HG02571 (cell line): ENCODE measurements around the gene ZNF169.
"Not testable (repeated sequence)": the region's sequence is repeated elsewhere in the genome, so short reads cannot be mapped to it uniquely, and the experiment has no call there.

Experiments
- ATAC-seq: cut with Tn5 transposase; IDR thresholded peaks from one replicate; pipeline ENCODE4 v1.9.1; 2021; ENCODE audit warnings: mild to moderate bottlenecking, moderate library complexity; ENCODE audit not compliant: unreplicated experiment

Gene ZNF169

DNA sequence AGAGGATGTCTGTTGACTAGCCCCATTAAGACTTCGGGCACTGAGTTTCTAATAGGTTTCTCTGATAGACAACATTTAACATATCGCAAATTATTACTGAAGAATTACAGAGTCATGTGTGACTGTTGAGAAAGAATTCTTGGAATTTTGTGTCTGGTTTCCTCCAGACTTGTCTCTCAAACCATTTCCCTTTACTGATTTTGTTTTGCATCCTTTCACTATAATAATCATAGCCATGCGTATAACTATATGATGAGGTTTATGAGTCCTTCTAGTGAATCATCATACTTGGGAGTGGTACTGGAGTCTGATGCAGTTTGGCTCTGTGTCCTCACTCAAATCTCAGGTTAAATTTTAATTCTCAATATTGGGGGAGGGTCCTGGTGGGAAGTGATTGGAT lies 27.0 kb downstream of the ZNF169 start:
- ATAC-seq: no peak

GRCh38 chr9:94287877-94288513 lies 28.9 kb downstream of the ZNF169 start:
- no peak for ATAC-seq

- ATAC-seq: no peak
Observed at GRCh38 chr9:94289691-94290090, 30.6 kb downstream of the ZNF169 start.

GRCh38 chr9:94298949-94299599 lies 40.0 kb downstream of the ZNF169 start:
- no peak for ATAC-seq

DNA sequence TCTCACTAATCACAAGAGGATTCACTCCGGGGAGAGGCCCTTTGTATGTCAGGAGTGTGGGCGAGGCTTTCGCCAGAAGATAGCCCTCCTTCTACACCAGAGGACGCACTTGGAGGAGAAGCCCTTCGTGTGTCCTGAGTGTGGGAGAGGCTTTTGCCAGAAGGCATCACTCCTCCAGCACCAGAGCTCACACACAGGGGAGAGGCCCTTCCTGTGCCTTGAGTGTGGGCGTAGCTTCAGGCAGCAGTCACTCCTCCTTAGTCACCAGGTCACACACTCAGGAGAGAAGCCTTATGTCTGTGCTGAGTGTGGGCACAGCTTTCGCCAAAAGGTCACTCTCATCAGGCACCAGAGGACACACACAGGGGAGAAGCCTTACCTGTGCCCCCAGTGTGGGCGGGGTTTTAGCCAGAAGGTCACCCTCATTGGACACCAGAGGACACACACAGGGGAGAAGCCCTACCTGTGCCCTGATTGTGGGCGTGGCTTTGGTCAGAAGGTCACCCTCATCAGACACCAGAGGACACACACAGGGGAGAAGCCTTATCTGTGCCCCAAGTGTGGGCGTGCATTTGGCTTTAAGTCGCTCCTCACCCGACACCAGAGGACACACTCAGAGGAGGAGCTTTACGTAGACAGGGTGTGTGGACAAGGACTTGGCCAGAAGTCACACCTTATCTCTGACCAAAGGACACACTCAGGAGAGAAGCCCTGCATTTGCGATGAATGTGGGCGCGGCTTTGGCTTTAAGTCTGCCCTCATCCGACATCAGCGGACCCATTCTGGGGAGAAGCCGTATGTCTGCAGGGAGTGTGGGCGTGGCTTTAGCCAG lies 41.6 kb downstream of the ZNF169 start:
- no peak for ATAC-seq

DNA sequence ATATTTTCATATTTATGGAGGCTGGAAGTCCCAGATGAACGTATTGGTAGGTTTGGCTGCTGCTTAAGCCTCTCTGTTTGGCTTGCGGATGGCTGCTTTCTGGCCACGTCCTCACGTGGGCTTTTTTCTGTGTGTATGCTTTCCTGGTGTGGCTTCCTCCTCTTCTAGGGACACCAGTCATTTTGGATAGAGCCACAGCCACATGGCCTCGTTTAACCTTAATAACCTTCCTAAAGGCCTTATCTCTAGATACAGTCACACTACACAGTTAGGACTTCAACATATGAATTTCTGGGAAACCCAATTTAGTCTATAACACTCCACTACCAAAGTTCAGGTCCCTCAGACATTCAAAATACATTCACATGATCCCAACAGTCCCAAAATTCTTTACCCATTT lies 42.5 kb downstream of the ZNF169 start:
- no peak for ATAC-seq

DNA sequence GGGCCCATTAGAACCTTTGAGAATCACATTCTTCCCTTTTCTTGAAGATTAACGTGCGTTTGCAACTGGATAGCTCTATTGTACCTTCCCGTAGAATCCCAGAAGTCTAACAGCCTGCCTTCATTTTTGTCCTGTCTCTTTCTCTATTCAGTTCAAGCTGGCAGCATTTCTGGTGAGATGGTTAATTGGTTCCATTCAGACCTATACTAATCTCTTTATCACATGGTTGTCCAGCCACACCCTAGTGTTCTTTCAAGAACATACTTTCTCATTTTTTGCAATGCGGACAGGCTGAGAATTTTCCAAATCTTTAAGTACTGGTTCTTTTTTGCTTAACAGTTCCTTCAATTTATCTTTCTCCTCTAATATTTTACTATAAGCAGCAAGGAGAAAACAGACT lies 43.3 kb downstream of the ZNF169 start:
- no peak for ATAC-seq

- ATAC-seq: no peak
Observed at GRCh38 chr9:94303321-94303720, 44.2 kb downstream of the ZNF169 start.

DNA sequence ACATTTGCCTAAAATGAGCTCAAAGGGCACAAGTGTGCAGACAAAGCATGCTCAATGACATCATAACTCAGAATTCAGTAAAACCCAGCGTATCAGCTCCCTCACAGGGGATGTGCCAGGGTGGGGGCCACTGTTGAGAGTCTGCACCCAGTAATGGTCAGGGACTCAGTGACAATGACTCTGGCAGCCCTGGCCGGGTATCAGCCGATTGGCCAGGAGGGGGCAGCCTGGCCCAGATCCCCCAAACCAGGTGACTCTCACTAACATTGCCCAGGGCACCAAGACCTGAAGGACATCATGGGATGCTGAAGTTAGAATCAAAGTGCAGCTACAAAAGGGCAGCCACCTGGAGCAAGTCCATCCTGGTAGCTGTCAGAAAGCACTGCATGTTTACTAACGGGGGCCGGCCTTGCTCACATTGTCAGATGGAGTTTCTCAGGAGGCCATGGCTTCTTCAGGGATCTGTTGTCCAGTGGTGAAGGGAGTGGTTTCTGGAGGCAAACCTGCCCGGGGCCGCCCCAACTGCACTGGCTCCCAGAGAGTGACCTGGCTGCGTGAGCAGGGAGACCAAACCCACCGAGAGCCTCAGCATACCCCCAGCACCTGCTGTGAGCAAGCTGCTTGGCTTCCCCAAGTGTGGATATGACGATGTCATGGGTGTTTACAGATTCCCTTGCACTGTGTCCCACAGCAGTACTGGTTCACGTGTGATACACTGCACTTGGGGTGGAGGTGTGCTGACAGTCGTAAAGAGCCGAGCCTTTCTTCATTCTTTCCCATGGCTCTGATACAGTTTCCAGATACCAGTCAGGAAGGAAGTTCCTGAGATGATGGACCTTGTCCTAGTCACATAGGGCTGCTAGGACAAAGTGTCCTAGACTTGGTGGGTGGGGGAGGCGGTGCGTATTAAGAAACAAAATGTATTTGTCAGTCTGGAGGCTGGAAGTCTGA lies 56.2 kb downstream of the ZNF169 start:
- ATAC-seq: not testable (repeated sequence)

GRCh38 chr9:94316236-94316635 lies 57.1 kb downstream of the ZNF169 start:
- not testable (repeated sequence) for ATAC-seq

GRCh38 chr9:94317949-94318657 lies 59.0 kb downstream of the ZNF169 start:
- not testable (repeated sequence) for ATAC-seq

- not testable (repeated sequence) for ATAC-seq
Observed at GRCh38 chr9:94322342-94322940, 63.3 kb downstream of the ZNF169 start.

- not testable (repeated sequence) for ATAC-seq
Observed at GRCh38 chr9:94323153-94323798, 64.2 kb downstream of the ZNF169 start.

DNA sequence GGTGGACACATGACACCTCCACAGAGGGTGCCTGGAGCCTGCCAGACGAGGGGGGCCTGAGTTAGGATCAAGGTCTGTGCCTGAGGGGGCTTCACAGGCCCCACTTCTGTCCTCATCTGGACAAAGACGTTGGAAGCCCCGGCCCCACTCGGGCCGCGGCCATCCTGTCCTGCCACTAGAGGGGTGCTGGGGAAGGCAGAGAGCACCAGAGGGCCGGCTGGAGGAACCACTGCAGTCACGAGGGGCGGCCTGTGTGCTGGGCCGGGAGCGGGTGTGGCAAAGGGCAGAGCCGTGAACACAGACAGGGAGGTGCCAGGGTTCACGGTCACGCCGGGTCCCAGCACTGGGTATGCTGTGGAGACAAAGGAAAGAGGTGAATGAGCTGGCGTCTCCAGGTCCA lies 66.5 kb downstream of the ZNF169 start:
- ATAC-seq: not testable (repeated sequence)

DNA sequence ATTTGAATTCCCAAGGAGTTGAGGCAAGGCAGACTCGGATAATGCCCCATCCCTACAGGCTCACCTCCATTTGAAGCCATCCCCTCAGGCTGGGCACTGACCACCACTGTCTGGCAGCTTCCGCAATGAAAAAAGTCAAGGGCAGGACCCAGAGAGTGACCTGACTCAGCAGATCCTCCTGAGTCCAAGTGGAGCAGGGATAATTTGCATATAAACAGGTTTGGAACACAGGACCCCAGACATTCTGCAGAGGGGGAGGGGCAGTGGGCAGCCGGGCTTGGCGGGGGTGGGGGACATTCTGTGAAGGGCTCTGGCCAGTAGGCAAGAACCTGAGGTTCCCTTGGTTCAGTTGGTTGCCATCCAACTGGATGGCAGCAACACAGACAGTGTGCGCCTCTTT lies 69.4 kb downstream of the ZNF169 start, which contains the start of gene NUTM2F:
TSS of gene NUTM2F (minus strand) at position 101 of the 400 bp plus-strand sequence. CDS start at position 80, 21 bp downstream.
- not testable (repeated sequence) for ATAC-seq

GRCh38 chr9:94336445-94336844 lies 77.3 kb downstream of the ZNF169 start:
- ATAC-seq: not testable (repeated sequence)

GRCh38 chr9:94338723-94339122 lies 79.6 kb downstream of the ZNF169 start:
- not testable (repeated sequence) for ATAC-seq

GRCh38 chr9:94339657-94340056 lies 80.6 kb downstream of the ZNF169 start:
- ATAC-seq: not testable (repeated sequence)

GRCh38 chr9:94340750-94341149 lies 81.7 kb downstream of the ZNF169 start:
- ATAC-seq: not testable (repeated sequence)
